Liver (tissue), 9 donors: ENCODE measurements around the gene CHAF1B. TPM values are rescaled to one million over a fixed set of nuclear protein-coding genes. Genes with fewer than 3 reads are reported as not detected.

Experiments
- DNase-seq: peaks from one replicate; pipeline ENCODE4 v3.0.0-alpha.2; 2017; ENCODE audit warnings: low spot score
- H3K27ac ChIP-seq, 2 donors: one replicate each; pipeline ENCODE4 v1.7.0; 2013; ENCODE audit warnings: inconsistent platforms in 2 of 2, low read length in 2 of 2, control low read depth in 1 of 2, low read depth in 1 of 2, mild to moderate bottlenecking in 1 of 2
- H3K27me3 ChIP-seq, 4 donors: one replicate each; pipeline versions ENCODE4 v1.6.1 to v1.7.0; 2013; ENCODE audit warnings: low read length in 3 of 4, inconsistent platforms in 1 of 4, mild to moderate bottlenecking in 1 of 4, moderate library complexity in 1 of 4; ENCODE audit not compliant: control insufficient read depth in 4 of 4, insufficient read depth in 4 of 4
- H3K36me3 ChIP-seq, 4 donors: one replicate each; pipeline versions ENCODE4 v1.6.1 to v1.7.0; 2013; ENCODE audit warnings: low read length in 3 of 4, mild to moderate bottlenecking in 3 of 4, low read depth in 1 of 4, moderate library complexity in 1 of 4; ENCODE audit not compliant: control insufficient read depth in 4 of 4, insufficient read depth in 3 of 4
- H3K4me1 ChIP-seq, 4 donors: one replicate each; pipeline versions ENCODE4 v1.6.1 to v1.7.0; 2013; ENCODE audit warnings: low read length in 3 of 4, mild to moderate bottlenecking in 3 of 4, moderate library complexity in 1 of 4; ENCODE audit not compliant: control insufficient read depth in 4 of 4, insufficient read depth in 4 of 4
- H3K4me3 ChIP-seq, 3 donors: one replicate each; pipeline versions ENCODE4 v1.6.1 to v1.7.0; 2013; ENCODE audit warnings: low read length in 3 of 3, control low read depth in 1 of 3, low read depth in 1 of 3, mild to moderate bottlenecking in 1 of 3
- H3K9ac ChIP-seq, 2 donors: one replicate each; pipeline ENCODE4 v1.7.0; 2013; ENCODE audit warnings: low read length in 2 of 2, mild to moderate bottlenecking in 2 of 2, moderate library complexity in 2 of 2, control low read depth in 1 of 2, low read depth in 1 of 2
- H3K9me3 ChIP-seq, 4 donors: one replicate each; pipeline versions ENCODE4 v1.6.1 to v1.7.0; 2013; ENCODE audit warnings: low read length in 3 of 4; ENCODE audit not compliant: control insufficient read depth in 4 of 4
- EGR1 ChIP-seq, 2 donors: IDR thresholded peaks; 2 replicates each; pipeline ENCODE4 v1.6.1; 2016 to 2018; ENCODE audit warnings: antibody characterized with exemption in 2 of 2, low read depth in 2 of 2
- FOXA1 ChIP-seq: IDR thresholded peaks from 2 replicates; pipeline ENCODE4 v1.6.1; 2016; ENCODE audit warnings: antibody characterized with exemption
- FOXA2 ChIP-seq: IDR thresholded peaks from 2 replicates; pipeline ENCODE4 v1.6.1; 2016; ENCODE audit warnings: antibody characterized with exemption
- GABPA ChIP-seq, 2 donors: IDR thresholded peaks in 1 of 2; conservative IDR thresholded peaks in 1 of 2; 2 replicates each; pipeline ENCODE4 v1.6.1; 2016; ENCODE audit warnings: antibody characterized with exemption in 2 of 2, mild to moderate bottlenecking in 1 of 2, moderate library complexity in 1 of 2
- HNF4A ChIP-seq, 2 donors: conservative IDR thresholded peaks; 2 replicates each; pipeline ENCODE4 v1.6.1; 2016; ENCODE audit warnings: antibody characterized with exemption in 2 of 2, mild to moderate bottlenecking in 2 of 2
- HNF4G ChIP-seq: IDR thresholded peaks from 2 replicates; pipeline ENCODE4 v1.6.1; 2016; ENCODE audit warnings: antibody characterized with exemption
- JUND ChIP-seq, 2 donors: IDR thresholded peaks; 2 replicates each; pipeline ENCODE4 v1.6.1; 2016; ENCODE audit warnings: antibody characterized with exemption in 2 of 2
- NR2F2 ChIP-seq: IDR thresholded peaks from 2 replicates; pipeline ENCODE4 v1.6.1; 2016; ENCODE audit warnings: antibody characterized with exemption
- RAD21 ChIP-seq, 2 donors: IDR thresholded peaks; 2 replicates each; pipeline ENCODE4 v1.6.1; 2016; ENCODE audit warnings: antibody characterized with exemption in 2 of 2, mild to moderate bottlenecking in 2 of 2
- RXRA ChIP-seq, 2 donors: IDR thresholded peaks; 2 replicates each; pipeline ENCODE4 v1.6.1; 2017 to 2018; ENCODE audit warnings: antibody characterized with exemption in 2 of 2, mild to moderate bottlenecking in 1 of 2
- SP1 ChIP-seq: IDR thresholded peaks from 2 replicates; pipeline ENCODE4 v1.6.1; 2018; ENCODE audit warnings: antibody characterized with exemption, mild to moderate bottlenecking
- TAF1 ChIP-seq: conservative IDR thresholded peaks from 2 replicates; pipeline ENCODE4 v1.6.1; 2016; ENCODE audit warnings: antibody characterized with exemption, mild to moderate bottlenecking
- YY1 ChIP-seq: IDR thresholded peaks from 2 replicates; pipeline ENCODE4 v1.6.1; 2016; ENCODE audit warnings: antibody characterized with exemption, mild to moderate bottlenecking
- WGBS: extraction: QIAGEN DNeasy Blood & Tissue Kit; methylation state at CpG from one replicate; pipeline ENCODE4 v1.1.7; 2013; 5-methylcytosine and 5-hydroxymethylcytosine counted together
- polyA plus RNA-seq, 2 donors: library from polyadenylated mRNA; stranded (reverse) in 1 of 2; unstranded in 1 of 2; fragments of 200-250 nt in 1 of 2; fragments of >200 nt in 1 of 2; fragmentation: Nextera tagmentation in 1 of 2; extraction: Ambion mirVana in 1 of 2; gene quantifications; one replicate each; pipeline versions ENCODE4 v1.2.1 to v1.2.3, GENCODE V29; 2013 to 2015
- total RNA-seq, 2 donors: library from RNA; depleted of rRNA; stranded (reverse); fragments of >200 nt; gene quantifications; one replicate each; pipeline ENCODE4 v1.2.3, GENCODE V29; 2014
- TF ChIP-seq, protein P1 (sequence below): IDR thresholded peaks from 2 replicates; pipeline ENCODE4 v1.6.1; 2016; ENCODE audit warnings: antibody characterized with exemption
- TF ChIP-seq, protein P2 (sequence below): IDR thresholded peaks from 2 replicates; pipeline ENCODE4 v1.6.1; 2016; ENCODE audit warnings: antibody characterized with exemption, mild to moderate bottlenecking
- TF ChIP-seq, protein P3 (sequence below): IDR thresholded peaks from 2 replicates; pipeline ENCODE4 v1.6.1; 2016; ENCODE audit warnings: antibody characterized with exemption
- TF ChIP-seq, protein P4 (sequence below): fragments of 150-350 bp; IDR thresholded peaks from 2 replicates; pipeline ENCODE4 v1.5.1; 2017; ENCODE audit warnings: improper control_type of control experiment, low read depth, low read length; ENCODE audit not compliant: missing input control
- TF ChIP-seq, protein P5 (sequence below): IDR thresholded peaks from 2 replicates; pipeline ENCODE4 v1.6.1; 2016; ENCODE audit warnings: antibody characterized with exemption
- donor health status: healthy.
- donor health status: healthy.
- donor health status: healthy.
- donor health status: healthy.
- donor health status: healthy.

Gene CHAF1B
- total and polyA plus RNA-seq, 4 donors = 0.33 to 2.7 (median 0.49) TPM

DNA sequence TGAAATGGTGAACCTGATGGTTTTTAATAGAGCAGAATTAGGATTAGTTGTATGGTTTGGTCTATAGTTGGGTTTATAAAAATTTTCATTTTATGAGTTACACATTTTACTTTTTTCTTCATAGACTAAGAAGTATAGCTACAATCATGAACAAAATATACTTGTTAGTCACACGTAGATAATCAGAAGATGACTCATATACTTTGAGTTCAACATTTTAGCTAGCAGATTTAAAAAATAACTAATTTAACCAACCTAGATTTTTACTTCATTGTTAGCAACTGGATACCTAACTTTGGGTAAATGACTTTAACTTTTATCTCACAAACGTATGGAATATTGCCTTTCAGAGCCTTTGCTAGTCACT lies 37.2 kb upstream of the CHAF1B start (continued):
- TF ChIP-seq, protein P1, sequence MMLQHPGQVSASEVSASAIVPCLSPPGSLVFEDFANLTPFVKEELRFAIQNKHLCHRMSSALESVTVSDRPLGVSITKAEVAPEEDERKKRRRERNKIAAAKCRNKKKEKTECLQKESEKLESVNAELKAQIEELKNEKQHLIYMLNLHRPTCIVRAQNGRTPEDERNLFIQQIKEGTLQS = no peak
- no peak for TF ChIP-seq FOXA2
- no peak for TF ChIP-seq SP1
- no peak for TF ChIP-seq JUND (IDR thresholded peaks at IDR 0.05)
- TF ChIP-seq RXRA (IDR thresholded peaks at IDR 0.05) = no peak

DNA sequence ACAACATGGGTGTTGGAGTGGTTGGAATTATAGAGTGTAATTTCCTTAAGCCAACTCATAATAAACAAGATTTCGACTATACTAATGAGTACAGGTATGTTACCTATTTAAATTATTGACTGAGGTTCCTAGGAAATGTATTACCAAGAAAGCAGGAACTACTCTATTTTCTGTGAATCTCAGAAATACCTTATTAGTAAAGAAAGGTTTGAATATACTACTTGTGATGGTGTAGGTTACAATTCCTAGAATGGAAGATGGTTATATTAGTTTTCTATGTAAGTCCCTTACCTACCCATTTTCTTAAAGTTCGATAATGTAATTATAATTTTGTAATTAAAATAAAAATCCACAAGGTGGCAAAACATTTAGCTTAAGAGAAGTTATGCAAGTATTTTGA lies 35.9 kb upstream of the CHAF1B start:
- no peaks in the 10 kb centered on the region for H3K27me3 ChIP-seq
- DNase-seq = no peak
- no peak overlapping the region for H3K4me3 ChIP-seq
- H3K36me3 ChIP-seq = peaks cover 13 to 71% (median 57%) of the 10 kb centered on the region in 4 donors
- over 99% methylated on average over 2 of the region's 2 CpGs for WGBS
- no peaks in the 10 kb centered on the region for H3K4me1 ChIP-seq
- no peak for TF ChIP-seq HNF4A (conservative IDR thresholded peaks at IDR 0.05)
- no peaks in the 10 kb centered on the region for H3K9me3 ChIP-seq
- H3K27ac ChIP-seq = no peak overlapping the region
- H3K9ac ChIP-seq = no peak overlapping the region

DNA sequence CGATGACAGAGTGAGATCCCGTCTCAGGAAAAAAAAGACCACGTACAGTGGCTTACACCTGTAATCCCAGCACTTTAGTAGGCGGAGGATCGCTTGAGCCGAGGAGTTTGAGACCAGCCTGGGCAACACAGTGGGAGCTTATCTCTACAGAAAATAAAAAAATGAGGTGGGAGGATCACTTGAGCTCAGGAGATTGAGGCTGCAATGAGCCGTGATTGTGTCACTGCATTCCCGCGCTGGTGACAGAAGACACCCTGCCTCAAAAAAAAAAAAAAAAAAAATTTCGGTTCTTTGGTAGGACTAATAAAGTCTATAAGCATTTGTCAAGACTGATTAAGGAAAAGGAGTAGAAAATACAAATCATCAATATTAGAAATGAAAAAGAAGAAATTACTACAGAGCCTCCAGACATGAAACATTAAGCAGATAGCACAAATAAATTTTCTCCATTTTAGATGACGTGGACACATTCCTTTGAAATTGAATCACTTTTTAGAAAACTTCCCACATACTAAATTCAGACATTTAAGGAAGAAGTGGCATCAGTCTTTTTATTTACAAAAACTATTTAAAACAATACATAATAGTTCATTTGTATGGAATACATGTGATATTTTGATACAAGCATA lies 34.8 kb upstream of the CHAF1B start:
- H3K27ac ChIP-seq = no peak overlapping the region
- H3K9ac ChIP-seq = no peak overlapping the region
- H3K27me3 ChIP-seq = no peaks in the 10 kb centered on the region
- no peak overlapping the region for H3K4me3 ChIP-seq
- no peaks in the 10 kb centered on the region for H3K9me3 ChIP-seq
- H3K4me1 ChIP-seq = no peaks in the 10 kb centered on the region
- DNase-seq = no peak
- 95% methylated on average over 11 of the region's 11 CpGs for WGBS
- H3K36me3 ChIP-seq = peaks cover 13 to 74% (median 61%) of the 10 kb centered on the region in 4 donors
- TF ChIP-seq, protein P2, sequence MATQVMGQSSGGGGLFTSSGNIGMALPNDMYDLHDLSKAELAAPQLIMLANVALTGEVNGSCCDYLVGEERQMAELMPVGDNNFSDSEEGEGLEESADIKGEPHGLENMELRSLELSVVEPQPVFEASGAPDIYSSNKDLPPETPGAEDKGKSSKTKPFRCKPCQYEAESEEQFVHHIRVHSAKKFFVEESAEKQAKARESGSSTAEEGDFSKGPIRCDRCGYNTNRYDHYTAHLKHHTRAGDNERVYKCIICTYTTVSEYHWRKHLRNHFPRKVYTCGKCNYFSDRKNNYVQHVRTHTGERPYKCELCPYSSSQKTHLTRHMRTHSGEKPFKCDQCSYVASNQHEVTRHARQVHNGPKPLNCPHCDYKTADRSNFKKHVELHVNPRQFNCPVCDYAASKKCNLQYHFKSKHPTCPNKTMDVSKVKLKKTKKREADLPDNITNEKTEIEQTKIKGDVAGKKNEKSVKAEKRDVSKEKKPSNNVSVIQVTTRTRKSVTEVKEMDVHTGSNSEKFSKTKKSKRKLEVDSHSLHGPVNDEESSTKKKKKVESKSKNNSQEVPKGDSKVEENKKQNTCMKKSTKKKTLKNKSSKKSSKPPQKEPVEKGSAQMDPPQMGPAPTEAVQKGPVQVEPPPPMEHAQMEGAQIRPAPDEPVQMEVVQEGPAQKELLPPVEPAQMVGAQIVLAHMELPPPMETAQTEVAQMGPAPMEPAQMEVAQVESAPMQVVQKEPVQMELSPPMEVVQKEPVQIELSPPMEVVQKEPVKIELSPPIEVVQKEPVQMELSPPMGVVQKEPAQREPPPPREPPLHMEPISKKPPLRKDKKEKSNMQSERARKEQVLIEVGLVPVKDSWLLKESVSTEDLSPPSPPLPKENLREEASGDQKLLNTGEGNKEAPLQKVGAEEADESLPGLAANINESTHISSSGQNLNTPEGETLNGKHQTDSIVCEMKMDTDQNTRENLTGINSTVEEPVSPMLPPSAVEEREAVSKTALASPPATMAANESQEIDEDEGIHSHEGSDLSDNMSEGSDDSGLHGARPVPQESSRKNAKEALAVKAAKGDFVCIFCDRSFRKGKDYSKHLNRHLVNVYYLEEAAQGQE = no peak
- TF ChIP-seq GABPA (IDR thresholded peaks at IDR 0.05 in 1 of 2, conservative IDR thresholded peaks at IDR 0.05 in 1 of 2) = no peak
- no peak for TF ChIP-seq YY1
- no peak for TF ChIP-seq FOXA1
- TF ChIP-seq, protein P3, sequence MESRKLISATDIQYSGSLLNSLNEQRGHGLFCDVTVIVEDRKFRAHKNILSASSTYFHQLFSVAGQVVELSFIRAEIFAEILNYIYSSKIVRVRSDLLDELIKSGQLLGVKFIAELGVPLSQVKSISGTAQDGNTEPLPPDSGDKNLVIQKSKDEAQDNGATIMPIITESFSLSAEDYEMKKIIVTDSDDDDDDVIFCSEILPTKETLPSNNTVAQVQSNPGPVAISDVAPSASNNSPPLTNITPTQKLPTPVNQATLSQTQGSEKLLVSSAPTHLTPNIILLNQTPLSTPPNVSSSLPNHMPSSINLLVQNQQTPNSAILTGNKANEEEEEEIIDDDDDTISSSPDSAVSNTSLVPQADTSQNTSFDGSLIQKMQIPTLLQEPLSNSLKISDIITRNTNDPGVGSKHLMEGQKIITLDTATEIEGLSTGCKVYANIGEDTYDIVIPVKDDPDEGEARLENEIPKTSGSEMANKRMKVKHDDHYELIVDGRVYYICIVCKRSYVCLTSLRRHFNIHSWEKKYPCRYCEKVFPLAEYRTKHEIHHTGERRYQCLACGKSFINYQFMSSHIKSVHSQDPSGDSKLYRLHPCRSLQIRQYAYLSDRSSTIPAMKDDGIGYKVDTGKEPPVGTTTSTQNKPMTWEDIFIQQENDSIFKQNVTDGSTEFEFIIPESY = no peak
- TF ChIP-seq FOXA2 = no peak
- TF ChIP-seq JUND (IDR thresholded peaks at IDR 0.05) = no peak
- no peak for TF ChIP-seq EGR1 (IDR thresholded peaks at IDR 0.05; ENCODE audit: low read depth in 2 of 2)
- TF ChIP-seq HNF4A (conservative IDR thresholded peaks at IDR 0.05) = no peak
- no peak for TF ChIP-seq TAF1
- TF ChIP-seq, protein P4, sequence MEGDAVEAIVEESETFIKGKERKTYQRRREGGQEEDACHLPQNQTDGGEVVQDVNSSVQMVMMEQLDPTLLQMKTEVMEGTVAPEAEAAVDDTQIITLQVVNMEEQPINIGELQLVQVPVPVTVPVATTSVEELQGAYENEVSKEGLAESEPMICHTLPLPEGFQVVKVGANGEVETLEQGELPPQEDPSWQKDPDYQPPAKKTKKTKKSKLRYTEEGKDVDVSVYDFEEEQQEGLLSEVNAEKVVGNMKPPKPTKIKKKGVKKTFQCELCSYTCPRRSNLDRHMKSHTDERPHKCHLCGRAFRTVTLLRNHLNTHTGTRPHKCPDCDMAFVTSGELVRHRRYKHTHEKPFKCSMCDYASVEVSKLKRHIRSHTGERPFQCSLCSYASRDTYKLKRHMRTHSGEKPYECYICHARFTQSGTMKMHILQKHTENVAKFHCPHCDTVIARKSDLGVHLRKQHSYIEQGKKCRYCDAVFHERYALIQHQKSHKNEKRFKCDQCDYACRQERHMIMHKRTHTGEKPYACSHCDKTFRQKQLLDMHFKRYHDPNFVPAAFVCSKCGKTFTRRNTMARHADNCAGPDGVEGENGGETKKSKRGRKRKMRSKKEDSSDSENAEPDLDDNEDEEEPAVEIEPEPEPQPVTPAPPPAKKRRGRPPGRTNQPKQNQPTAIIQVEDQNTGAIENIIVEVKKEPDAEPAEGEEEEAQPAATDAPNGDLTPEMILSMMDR = no peak
- no peak for TF ChIP-seq SP1
- no peak for TF ChIP-seq RXRA (IDR thresholded peaks at IDR 0.05)
- TF ChIP-seq RAD21 (IDR thresholded peaks at IDR 0.05) = no peak
- TF ChIP-seq HNF4G = no peak
- TF ChIP-seq, protein P5, sequence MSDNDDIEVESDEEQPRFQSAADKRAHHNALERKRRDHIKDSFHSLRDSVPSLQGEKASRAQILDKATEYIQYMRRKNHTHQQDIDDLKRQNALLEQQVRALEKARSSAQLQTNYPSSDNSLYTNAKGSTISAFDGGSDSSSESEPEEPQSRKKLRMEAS = no peak
- no peak for TF ChIP-seq NR2F2
- TF ChIP-seq, protein P1 = no peak
